ENCODE data around the gene SLC23A3. TPM values are rescaled to one million over a fixed set of nuclear protein-coding genes. Genes with fewer than 3 reads are reported as not detected.

Gene SLC23A3
- total RNA-seq, 1 donor from 2014 or later: 1.9 TPM

DNA sequence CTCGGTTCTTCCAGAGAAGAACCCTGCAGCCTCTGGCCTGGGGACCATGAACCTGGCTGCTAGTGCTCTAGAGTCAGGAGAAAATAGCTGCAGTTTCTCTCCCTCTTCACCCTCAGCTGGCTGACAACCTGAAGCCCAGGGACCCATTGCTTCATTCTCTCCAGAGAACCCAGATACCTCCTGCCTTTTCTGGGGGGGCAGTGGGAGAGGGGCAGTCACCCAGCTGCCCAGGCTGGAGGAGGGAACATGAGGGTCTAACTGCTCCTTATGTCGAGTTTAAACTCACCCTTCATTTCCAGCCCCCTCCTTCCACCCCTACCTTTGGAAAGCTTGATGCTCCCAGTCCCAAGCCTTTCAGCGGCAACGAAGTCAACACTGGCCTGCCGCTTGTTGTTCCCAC is 29.1 kb upstream of the SLC23A3 start:
- intact Hi-C loops (cut with micrococcal nuclease): no loop called here
- Mint-ChIP-seq H3K4me3 (no peak overlapping the region), H3K36me3 (ENCODE audit: low read depth) (no peaks in the 10 kb centered on the region), H3K27me3 (ENCODE audit: insufficient read depth) (no peaks in the 10 kb centered on the region), H3K27ac (no peak overlapping the region), H3K4me1 (ENCODE audit: low read depth) (no peaks in the 10 kb centered on the region), H3K9me3 (no peaks in the 10 kb centered on the region)
- no peak for DNase-seq (ENCODE audit: low spot score)

GRCh38 chr2:219197388-219197787 is 27.6 kb upstream of the SLC23A3 start:
- H3K27me3 Mint-ChIP-seq (ENCODE audit: insufficient read depth): no peaks in the 10 kb centered on the region
- DNase-seq (ENCODE audit: low spot score): no peak
- intact Hi-C loops (cut with micrococcal nuclease): no loop called here
- no peaks in the 10 kb centered on the region for H3K9me3 Mint-ChIP-seq
- H3K4me1 Mint-ChIP-seq (ENCODE audit: low read depth): no peaks in the 10 kb centered on the region
- no peak overlapping the region for H3K4me3 Mint-ChIP-seq
- no peak overlapping the region for H3K27ac Mint-ChIP-seq
- no peaks in the 10 kb centered on the region for H3K36me3 Mint-ChIP-seq (ENCODE audit: low read depth)

DNA sequence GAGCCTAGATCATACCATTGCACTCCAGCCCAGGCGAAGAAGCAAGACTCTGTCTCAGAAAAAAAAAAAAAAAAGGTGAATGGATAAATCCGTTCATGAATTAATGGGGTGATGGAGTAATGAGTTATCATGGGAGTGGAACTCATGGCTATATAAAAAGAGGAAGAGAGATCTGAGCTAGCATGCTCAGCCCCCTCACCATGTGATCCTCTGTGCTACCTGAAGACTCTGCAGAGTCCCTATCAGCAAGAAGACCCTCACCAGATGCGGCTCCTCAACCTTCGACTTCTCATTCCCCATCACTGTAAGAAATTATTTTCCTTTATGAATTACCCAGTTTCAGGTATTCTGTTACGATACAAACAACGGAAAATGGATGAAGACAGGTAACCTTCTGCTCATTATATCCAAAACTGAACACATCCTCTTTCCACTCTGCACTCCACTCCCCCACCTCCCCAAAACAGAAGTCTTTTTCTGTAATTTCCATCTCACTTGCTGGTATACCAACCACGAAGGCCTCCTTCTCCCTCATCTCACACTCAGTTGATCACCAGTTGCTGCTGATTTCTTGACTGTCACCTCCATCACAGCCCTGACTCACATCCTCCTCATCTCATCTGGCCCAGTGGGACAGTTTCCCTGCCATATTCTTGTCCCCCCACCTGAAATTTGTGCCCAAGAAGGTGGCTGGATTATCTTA is 17.1 kb upstream of the SLC23A3 start:
- H3K4me1 Mint-ChIP-seq (ENCODE audit: low read depth): peaks cover 23% of the 10 kb centered on the region
- H3K9me3 Mint-ChIP-seq: no peaks in the 10 kb centered on the region
- no peak overlapping the region for H3K4me3 Mint-ChIP-seq
- H3K27me3 Mint-ChIP-seq (ENCODE audit: insufficient read depth): no peaks in the 10 kb centered on the region
- intact Hi-C loops (cut with micrococcal nuclease): no loop called here
- peak overlapping the region; percentile 56 for H3K27ac Mint-ChIP-seq
- DNase-seq (ENCODE audit: low spot score): no peak
- H3K36me3 Mint-ChIP-seq (ENCODE audit: low read depth): peaks cover 24% of the 10 kb centered on the region

DNA sequence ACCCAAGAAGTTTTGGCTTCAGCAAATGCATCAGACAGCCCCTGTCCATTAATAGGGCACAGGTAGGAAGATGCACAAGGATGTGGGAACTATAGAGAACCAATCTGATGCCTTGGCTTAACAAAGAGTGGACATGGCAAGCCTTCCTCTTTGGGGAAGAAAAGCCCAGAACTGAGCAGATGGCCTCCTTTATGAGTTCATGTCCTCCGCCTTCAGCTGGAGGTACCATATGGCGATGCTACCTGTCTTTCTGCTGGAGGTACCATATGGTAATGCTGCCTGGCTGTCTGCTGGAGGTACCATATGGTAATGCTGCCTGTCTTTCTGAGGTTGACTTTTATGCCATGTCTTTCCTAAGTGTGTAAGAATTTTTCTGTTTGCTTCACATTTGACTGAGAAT is 14.3 kb upstream of the SLC23A3 start:
- H3K4me1 Mint-ChIP-seq (ENCODE audit: low read depth): peaks cover 50% of the 10 kb centered on the region
- no peaks in the 10 kb centered on the region for H3K27me3 Mint-ChIP-seq (ENCODE audit: insufficient read depth)
- DNase-seq (ENCODE audit: low spot score): no peak
- H3K36me3 Mint-ChIP-seq (ENCODE audit: low read depth): peaks cover 40% of the 10 kb centered on the region
- H3K27ac Mint-ChIP-seq: peak overlapping the region; percentile 34
- H3K9me3 Mint-ChIP-seq: no peaks in the 10 kb centered on the region
- intact Hi-C loops (cut with micrococcal nuclease): no loop called here
- no peak overlapping the region for H3K4me3 Mint-ChIP-seq

DNA sequence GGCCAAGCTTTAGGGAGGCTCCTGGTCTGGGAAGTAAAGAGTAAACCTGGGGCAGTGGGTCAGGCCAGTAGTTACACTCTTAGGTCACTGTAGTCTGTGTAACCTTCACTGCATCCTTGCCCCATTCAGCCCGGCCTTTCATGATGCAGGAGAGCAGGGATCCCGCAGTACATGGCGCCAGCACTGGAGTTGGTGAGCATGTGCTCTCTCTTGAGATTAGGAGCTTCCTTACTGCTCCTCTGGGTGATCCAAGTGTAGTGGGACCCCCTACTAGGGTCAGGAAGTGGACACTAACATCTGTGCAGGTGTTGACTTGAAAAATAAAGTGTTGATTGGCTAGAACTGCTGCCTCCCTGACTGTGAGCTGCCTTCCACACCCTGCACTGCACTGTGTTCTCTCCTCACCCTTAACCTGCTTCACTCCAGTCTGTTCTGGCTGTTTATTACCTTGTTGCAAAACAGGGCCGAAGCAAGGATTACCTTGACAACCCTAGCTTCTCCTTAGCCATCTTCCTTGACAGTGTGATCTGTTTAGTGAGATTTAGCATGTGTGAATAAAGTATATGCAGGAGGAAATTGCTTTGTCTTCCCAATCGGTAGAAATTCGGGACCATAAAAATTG is 13.4 kb upstream of the SLC23A3 start:
- no peak overlapping the region for H3K4me3 Mint-ChIP-seq
- H3K27me3 Mint-ChIP-seq (ENCODE audit: insufficient read depth): no peaks in the 10 kb centered on the region
- peaks cover 56% of the 10 kb centered on the region for H3K4me1 Mint-ChIP-seq (ENCODE audit: low read depth)
- no peak overlapping the region for H3K27ac Mint-ChIP-seq
- H3K9me3 Mint-ChIP-seq: no peaks in the 10 kb centered on the region
- intact Hi-C loops (cut with micrococcal nuclease): no loop called here
- peaks cover 40% of the 10 kb centered on the region for H3K36me3 Mint-ChIP-seq (ENCODE audit: low read depth)
- no peak for DNase-seq (ENCODE audit: low spot score)

DNA sequence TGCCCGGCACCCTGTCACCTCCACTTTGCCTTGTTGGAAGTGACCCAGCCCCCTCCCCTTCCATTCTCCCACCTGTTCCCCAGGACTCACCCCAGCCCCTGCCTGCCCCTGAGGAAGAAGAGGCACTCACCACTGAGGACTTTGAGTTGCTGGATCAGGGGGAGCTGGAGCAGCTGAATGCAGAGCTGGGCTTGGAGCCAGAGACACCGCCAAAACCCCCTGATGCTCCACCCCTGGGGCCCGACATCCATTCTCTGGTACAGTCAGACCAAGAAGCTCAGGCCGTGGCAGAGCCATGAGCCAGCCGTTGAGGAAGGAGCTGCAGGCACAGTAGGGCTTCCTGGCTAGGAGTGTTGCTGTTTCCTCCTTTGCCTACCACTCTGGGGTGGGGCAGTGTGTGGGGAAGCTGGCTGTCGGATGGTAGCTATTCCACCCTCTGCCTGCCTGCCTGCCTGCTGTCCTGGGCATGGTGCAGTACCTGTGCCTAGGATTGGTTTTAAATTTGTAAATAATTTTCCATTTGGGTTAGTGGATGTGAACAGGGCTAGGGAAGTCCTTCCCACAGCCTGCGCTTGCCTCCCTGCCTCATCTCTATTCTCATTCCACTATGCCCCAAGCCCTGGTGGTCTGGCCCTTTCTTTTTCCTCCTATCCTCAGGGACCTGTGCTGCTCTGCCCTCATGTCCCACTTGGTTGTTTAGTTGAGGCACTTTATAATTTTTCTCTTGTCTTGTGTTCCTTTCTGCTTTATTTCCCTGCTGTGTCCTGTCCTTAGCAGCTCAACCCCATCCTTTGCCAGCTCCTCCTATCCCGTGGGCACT is 12.7 kb upstream of the SLC23A3 start:
- Mint-ChIP-seq H3K27ac (no peak overlapping the region), H3K9me3 (no peaks in the 10 kb centered on the region), H3K27me3 (ENCODE audit: insufficient read depth) (no peaks in the 10 kb centered on the region), H3K36me3 (ENCODE audit: low read depth) (peaks cover 40% of the 10 kb centered on the region), H3K4me1 (ENCODE audit: low read depth) (peaks cover 60% of the 10 kb centered on the region), H3K4me3 (no peak overlapping the region)
- intact Hi-C loops (cut with micrococcal nuclease): no loop called here
- no peak for DNase-seq (ENCODE audit: low spot score)

- Mint-ChIP-seq H3K27me3 (ENCODE audit: insufficient read depth) (no peaks in the 10 kb centered on the region), H3K36me3 (ENCODE audit: low read depth) (peaks cover 37% of the 10 kb centered on the region), H3K27ac (peak overlapping the region; percentile 64), H3K9me3 (no peaks in the 10 kb centered on the region), H3K4me1 (ENCODE audit: low read depth) (peaks cover 58% of the 10 kb centered on the region), H3K4me3 (peak overlapping the region; percentile 37)
- no peak for DNase-seq (ENCODE audit: low spot score)
- intact Hi-C loops (cut with micrococcal nuclease): no loop called here
These were observed 11.7 kb upstream of the SLC23A3 start for GRCh38 chr2:219181531-219181930.

GRCh38 chr2:219180961-219181360 is 11.1 kb upstream of the SLC23A3 start:
- peak overlapping the region; percentile 7 for H3K27ac Mint-ChIP-seq
- peaks cover 60% of the 10 kb centered on the region for H3K4me1 Mint-ChIP-seq (ENCODE audit: low read depth)
- no peaks in the 10 kb centered on the region for H3K27me3 Mint-ChIP-seq (ENCODE audit: insufficient read depth)
- peak overlapping the region; percentile 74 for H3K4me3 Mint-ChIP-seq
- H3K9me3 Mint-ChIP-seq: no peaks in the 10 kb centered on the region
- H3K36me3 Mint-ChIP-seq (ENCODE audit: low read depth): peaks cover 37% of the 10 kb centered on the region
- intact Hi-C loops (cut with micrococcal nuclease): no loop called here
- no peak for DNase-seq (ENCODE audit: low spot score)

DNA sequence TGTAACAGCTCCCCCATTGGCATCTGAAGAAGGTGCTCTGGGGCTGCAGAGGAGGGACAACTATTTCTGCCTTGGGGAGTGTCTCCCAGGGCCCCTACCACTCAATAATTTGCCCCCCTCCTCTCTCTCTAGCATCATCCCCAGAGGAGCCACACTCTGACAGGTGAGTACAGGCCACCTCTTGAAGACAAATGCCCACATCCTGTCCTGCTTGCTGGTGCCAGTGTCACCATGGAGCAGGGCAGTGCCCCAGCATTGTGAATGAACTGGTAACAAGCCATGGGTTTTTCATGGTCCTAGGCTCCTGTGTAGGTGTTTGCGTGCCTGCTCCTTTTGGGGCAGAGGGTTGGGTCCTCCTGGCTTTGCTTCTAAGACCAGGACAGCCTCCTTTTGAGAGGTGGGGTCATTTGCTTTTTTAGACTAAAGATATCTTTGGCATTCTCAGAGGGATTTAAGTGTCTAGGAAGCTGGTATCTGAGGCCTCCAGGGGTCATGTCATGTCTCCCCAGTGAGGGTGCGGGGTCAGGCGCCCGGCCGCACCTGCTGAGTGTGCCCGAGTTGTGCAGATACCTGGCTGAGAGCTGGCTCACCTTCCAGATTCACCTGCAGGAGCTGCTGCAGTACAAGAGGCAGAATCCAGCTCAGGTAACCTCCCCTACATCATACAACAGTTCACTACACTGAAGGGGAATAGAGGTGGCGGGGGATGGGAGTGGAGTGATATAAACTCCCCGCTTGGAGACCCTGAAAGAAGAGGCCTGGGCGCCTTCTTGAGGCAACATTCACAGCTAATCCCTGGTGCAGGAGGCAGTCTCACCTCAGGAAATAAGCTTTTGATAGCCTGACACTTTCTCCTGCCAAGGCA is 10.0 kb upstream of the SLC23A3 start:
- peaks cover 71% of the 10 kb centered on the region for H3K4me1 Mint-ChIP-seq (ENCODE audit: low read depth)
- peak overlapping the region; percentile 91 for H3K4me3 Mint-ChIP-seq
- H3K27ac Mint-ChIP-seq: no peak overlapping the region
- intact Hi-C loops (cut with micrococcal nuclease): loop anchor here (2.0 to 5.0 kb wide), 3 partner anchors 283 to 893 kb away; partner anchors contain the start of gene CTDSP1
- H3K36me3 Mint-ChIP-seq (ENCODE audit: low read depth): peaks cover 30% of the 10 kb centered on the region
- no peaks in the 10 kb centered on the region for H3K27me3 Mint-ChIP-seq (ENCODE audit: insufficient read depth)
- no peak for DNase-seq (ENCODE audit: low spot score)
- H3K9me3 Mint-ChIP-seq: no peaks in the 10 kb centered on the region

DNA sequence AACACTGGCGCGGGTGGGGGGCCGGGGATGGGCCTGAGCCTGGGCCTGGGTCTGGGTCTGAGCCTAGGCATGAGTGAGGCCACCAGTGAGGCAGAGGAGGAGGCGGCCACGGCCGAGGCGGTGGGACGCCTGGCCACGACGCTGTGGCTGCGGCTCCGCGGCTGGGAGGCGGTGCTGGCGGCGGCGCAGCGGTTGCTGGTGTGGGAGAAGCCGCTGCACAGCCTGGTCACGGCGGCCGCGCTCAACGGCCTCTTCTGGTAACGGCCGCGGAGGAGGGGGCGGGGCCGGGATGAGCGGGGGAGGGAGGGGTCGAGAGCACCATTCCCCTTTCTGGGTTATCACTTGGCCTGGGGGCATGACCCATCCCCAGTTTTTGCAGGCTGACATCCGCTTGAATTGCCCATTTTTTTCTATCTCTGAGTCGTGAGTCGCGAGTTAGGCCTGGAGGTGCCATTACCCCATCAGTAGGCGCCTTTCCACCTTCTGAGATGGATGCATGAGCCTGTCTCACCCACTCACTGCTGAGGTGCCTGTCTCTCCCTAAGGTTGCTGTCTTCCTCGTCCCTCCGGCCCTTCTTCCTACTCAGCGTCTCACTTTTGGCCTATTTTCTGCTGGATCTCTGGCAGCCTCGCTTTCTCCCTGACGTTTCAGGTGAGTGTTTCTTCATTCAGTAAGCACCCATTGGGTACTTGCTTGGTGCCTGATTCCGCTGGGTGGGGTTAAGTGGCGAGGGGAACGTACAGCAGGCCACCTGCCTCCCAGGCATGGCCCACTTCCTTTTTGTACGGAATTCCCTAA is 8.7 kb upstream of the SLC23A3 start:
- intact Hi-C loops (cut with micrococcal nuclease): loop anchor here (1.0 to 5.0 kb wide), 6 partner anchors 28 to 891 kb away; partner anchors contain the start of genes ABCB6, ANKZF1, ATG9A and CTDSP1
- Mint-ChIP-seq H3K4me1 (ENCODE audit: low read depth) (peaks cover 80% of the 10 kb centered on the region), H3K27ac (peak overlapping the region; percentile 96), H3K4me3 (peak overlapping the region; percentile 91), H3K27me3 (ENCODE audit: insufficient read depth) (no peaks in the 10 kb centered on the region), H3K36me3 (ENCODE audit: low read depth) (peaks cover 32% of the 10 kb centered on the region), H3K9me3 (no peaks in the 10 kb centered on the region)
- DNase-seq (ENCODE audit: low spot score): no peak

DNA sequence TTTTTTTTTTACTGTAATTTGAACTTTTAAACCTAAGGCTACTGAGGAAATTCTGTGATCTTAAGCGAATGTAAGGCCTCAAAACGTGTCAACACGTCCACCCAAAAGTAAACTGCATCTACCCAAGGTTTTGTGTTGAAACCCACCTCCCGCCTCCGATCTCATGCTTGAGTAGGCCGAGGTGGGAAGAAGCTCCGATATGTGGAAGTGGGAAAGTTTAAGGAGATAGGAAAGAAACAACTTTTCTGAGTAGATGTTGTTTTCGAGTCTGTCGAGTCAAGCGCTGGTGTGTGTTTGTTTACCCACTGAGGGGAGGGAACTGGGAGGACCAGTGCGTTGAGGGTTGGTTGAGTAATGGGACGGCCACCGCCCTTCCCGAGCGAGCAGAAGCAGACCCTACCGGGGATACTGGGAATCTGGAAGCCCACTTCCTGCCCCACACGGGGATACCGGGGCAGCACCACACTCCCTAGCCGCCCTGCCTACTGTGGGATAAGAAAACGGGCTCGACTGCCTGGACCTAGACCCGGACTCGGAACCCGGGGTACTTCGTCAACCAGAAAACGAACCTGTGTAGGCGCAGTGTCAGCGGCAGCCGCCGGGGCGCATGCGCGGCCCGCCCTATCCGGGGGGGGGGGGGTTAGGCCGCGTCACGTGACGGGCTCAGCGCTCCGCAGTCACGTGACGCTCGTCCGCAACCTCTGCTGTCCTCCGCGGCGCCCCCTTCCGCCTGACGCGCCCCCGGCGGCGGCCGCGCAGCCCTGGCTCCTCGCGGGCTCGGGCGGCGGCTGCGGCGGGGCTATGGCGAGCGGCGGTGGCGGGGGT is 7.9 kb upstream of the SLC23A3 start, which contains the start of gene RETREG2:
TSS of gene RETREG2 (plus strand) at position 724 of the 825 bp plus-strand sequence. CDS start at position 802, 78 bp downstream.
- DNase-seq (ENCODE audit: low spot score): peak; percentile 74

More for the DNA sequence above, 7.9 kb upstream of the SLC23A3 start, which contains the start of gene RETREG2:
- peaks cover 72% of the 10 kb centered on the region for H3K4me1 Mint-ChIP-seq (ENCODE audit: low read depth)
- H3K27ac Mint-ChIP-seq: peak within 1 kb of the TSS; percentile 96
- intact Hi-C loops (cut with micrococcal nuclease): loop anchor here (1.0 to 5.0 kb wide), 14 partner anchors 17 to 890 kb away; partner anchors contain the start of genes ABCB6, ANKZF1, ATG9A and CNOT9
- no peaks in the 10 kb centered on the region for H3K27me3 Mint-ChIP-seq (ENCODE audit: insufficient read depth)
- H3K9me3 Mint-ChIP-seq: no peaks in the 10 kb centered on the region
- peaks cover 32% of the 10 kb centered on the region for H3K36me3 Mint-ChIP-seq (ENCODE audit: low read depth)
- peak within 1 kb of the TSS; percentile 91 for H3K4me3 Mint-ChIP-seq

Measured in activated T-helper 1 cell treated with anti-CD3 and anti-CD28 coated beads, Interleukin-12 subunit alpha, Interleukin-12 subunit beta, Interleukin-2, Interleukin-4 antibody, amounts not matched to agents 30 ng/mL and 10 ng/mL and 1 ng/mL, durations not matched to agents 14 hours and 24 hours and 36 hours (primary cell).